Measurements from ENCODE around the gene XAGE1A.
"Not testable (repeated sequence)": the region's sequence is repeated elsewhere in the genome, so short reads cannot be mapped to it uniquely, and the experiment has no call there.

Gene XAGE1A

GRCh38 chrX:52495545-52496418, at the start of gene XAGE1A:
XAGE1A (plus strand) TSS chrX:52495808; CDS start chrX:52497362, 1,554 bp downstream.
- in situ Hi-C loops (cut with HindIII; ENCODE audit: low pct_unique_long_range_greater_than_20kb, low sequenced_read_pairs); DNase-seq (ENCODE audit: low read depth in 1 of 2, low spot score in 1 of 2): not testable (repeated sequence)

- in situ Hi-C loops (cut with HindIII; ENCODE audit: low pct_unique_long_range_greater_than_20kb, low sequenced_read_pairs); DNase-seq (ENCODE audit: low read depth in 1 of 2, low spot score in 1 of 2): not testable (repeated sequence)
These were observed 43.6 kb upstream of the XAGE1A start for GRCh38 chrX:52452031-52452430.

GRCh38 chrX:52471301-52471700, 24.3 kb upstream of the XAGE1A start:
- in situ Hi-C loops (cut with HindIII; ENCODE audit: low pct_unique_long_range_greater_than_20kb, low sequenced_read_pairs); DNase-seq (ENCODE audit: low read depth in 1 of 2, low spot score in 1 of 2): not testable (repeated sequence)

- DNase-seq (ENCODE audit: low read depth in 1 of 2, low spot score in 1 of 2); in situ Hi-C loops (cut with HindIII; ENCODE audit: low pct_unique_long_range_greater_than_20kb, low sequenced_read_pairs): not testable (repeated sequence)
These were observed 788 bp downstream of the XAGE1A start for GRCh38 chrX:52496419-52496772.

- in situ Hi-C loops (cut with HindIII; ENCODE audit: low pct_unique_long_range_greater_than_20kb, low sequenced_read_pairs); DNase-seq (ENCODE audit: low read depth in 1 of 2, low spot score in 1 of 2): not testable (repeated sequence)
These were observed 5.8 kb downstream of the XAGE1A start for GRCh38 chrX:52501362-52501761.

GRCh38 chrX:52504551-52504950, 8.9 kb downstream of the XAGE1A start:
- TF ChIP-seq JUND (IDR thresholded peaks at IDR 0.05; ENCODE audit: low read depth) = no peak
- in situ Hi-C loops (cut with HindIII; ENCODE audit: low pct_unique_long_range_greater_than_20kb, low sequenced_read_pairs) = no loop called here
- no peak for DNase-seq (ENCODE audit: low read depth in 1 of 2, low spot score in 1 of 2)

GRCh38 chrX:52507331-52507730, 11.7 kb downstream of the XAGE1A start:
- TF ChIP-seq JUND (IDR thresholded peaks at IDR 0.05; ENCODE audit: low read depth) = no peak
- DNase-seq (ENCODE audit: low read depth in 1 of 2, low spot score in 1 of 2) = no peak
- in situ Hi-C loops (cut with HindIII; ENCODE audit: low pct_unique_long_range_greater_than_20kb, low sequenced_read_pairs) = no loop called here

GRCh38 chrX:52509916-52510315, 14.3 kb downstream of the XAGE1A start:
- in situ Hi-C loops (cut with HindIII; ENCODE audit: low pct_unique_long_range_greater_than_20kb, low sequenced_read_pairs) = no loop called here
- TF ChIP-seq JUND (IDR thresholded peaks at IDR 0.05; ENCODE audit: low read depth) = no peak
- no peak for DNase-seq (ENCODE audit: low read depth in 1 of 2, low spot score in 1 of 2)

- in situ Hi-C loops (cut with HindIII; ENCODE audit: low pct_unique_long_range_greater_than_20kb, low sequenced_read_pairs); DNase-seq (ENCODE audit: low read depth in 1 of 2, low spot score in 1 of 2): not testable (repeated sequence)
These were observed 15.5 kb downstream of the XAGE1A start for GRCh38 chrX:52511126-52511525.

- in situ Hi-C loops (cut with HindIII; ENCODE audit: low pct_unique_long_range_greater_than_20kb, low sequenced_read_pairs); DNase-seq (ENCODE audit: low read depth in 1 of 2, low spot score in 1 of 2): not testable (repeated sequence)
These were observed 20.7 kb downstream of the XAGE1A start for GRCh38 chrX:52516110-52516986.

GRCh38 chrX:52516987-52517325, 21.3 kb downstream of the XAGE1A start, which contains the start of gene XAGE1B:
XAGE1B (minus strand) TSS chrX:52517063; CDS start chrX:52515527, 1,536 bp downstream.
- in situ Hi-C loops (cut with HindIII; ENCODE audit: low pct_unique_long_range_greater_than_20kb, low sequenced_read_pairs); DNase-seq (ENCODE audit: low read depth in 1 of 2, low spot score in 1 of 2): not testable (repeated sequence)

GRCh38 chrX:52541051-52541450, 45.4 kb downstream of the XAGE1A start:
- in situ Hi-C loops (cut with HindIII; ENCODE audit: low pct_unique_long_range_greater_than_20kb, low sequenced_read_pairs); DNase-seq (ENCODE audit: low read depth in 1 of 2, low spot score in 1 of 2): not testable (repeated sequence)

GRCh38 chrX:52542311-52542710, 46.7 kb downstream of the XAGE1A start:
- DNase-seq (ENCODE audit: low read depth in 1 of 2, low spot score in 1 of 2) = no peak
- in situ Hi-C loops (cut with HindIII; ENCODE audit: low pct_unique_long_range_greater_than_20kb, low sequenced_read_pairs) = no loop called here
- no peak for TF ChIP-seq JUND (IDR thresholded peaks at IDR 0.05; ENCODE audit: low read depth)

Measured in T47D (cell line).